Activated CD8-positive, alpha-beta T cell treated with anti-CD3 and anti-CD28 coated beads for 36 hours (primary cell): Measurements from ENCODE around the gene GNG7. TPM values are rescaled to one million over a fixed set of nuclear protein-coding genes. Genes with fewer than 3 reads are reported as not detected.
"Not testable (repeated sequence)": the region's sequence is repeated elsewhere in the genome, so short reads cannot be mapped to it uniquely, and the experiment has no call there.

ENCODE experiments used
- ATAC-seq: fragments of 200-7000 bp; cut with Tn5 transposase; one replicate; pipeline ENCODE4 v1.10.0; 2021; ENCODE audit warnings: mild to moderate bottlenecking, moderate library complexity
- CTCF ChIA-PET: fragments of 350-600 bp; sonication (Branson Sonifier 250); formaldehyde crosslinking; loops from one replicate; lab custom pipeline; 2021; ENCODE audit warnings: antibody characterized with exemption; lab: Charles Lee
- POLR2A ChIA-PET: fragments of 350-600 bp; sonication (Branson Sonifier 250); formaldehyde crosslinking; loops from one replicate; lab custom pipeline; 2021; ENCODE audit warnings: antibody characterized with exemption; lab: Charles Lee
- DNase-seq: peaks from one replicate; pipeline ENCODE4 v3.0.0-alpha.2; 2020
- H3K27ac Mint-ChIP-seq: one replicate; pipeline ENCODE4 v1.8.0; 2021; ENCODE audit warnings: mild to moderate bottlenecking, mixed read lengths
- H3K27me3 Mint-ChIP-seq: one replicate; pipeline ENCODE4 v1.8.0; 2021; ENCODE audit warnings: mixed read lengths
- H3K36me3 Mint-ChIP-seq: one replicate; pipeline ENCODE4 v1.8.0; 2021; ENCODE audit warnings: low read depth, mixed read lengths
- H3K4me1 Mint-ChIP-seq: one replicate; pipeline ENCODE4 v1.8.0; 2021; ENCODE audit warnings: low read depth, mixed read lengths
- H3K4me3 Mint-ChIP-seq: one replicate; pipeline ENCODE4 v1.8.0; 2021; ENCODE audit warnings: mild to moderate bottlenecking, moderate library complexity, mixed read lengths
- H3K9me3 Mint-ChIP-seq: one replicate; pipeline ENCODE4 v1.8.0; 2021; ENCODE audit warnings: mixed read lengths
- CTCF ChIP-seq: fragments of 200-600 bp; IDR thresholded peaks from one replicate; pipeline ENCODE4 v1.8.0; 2022; ENCODE audit warnings: antibody characterized with exemption, mild to moderate bottlenecking
- intact Hi-C: fragments of 100-400 bp; cut with micrococcal nuclease; formaldehyde crosslinking; loops from one replicate; pipeline ENCODE4 v1.10.0; 2022
- total RNA-seq, 2 experiments: library from RNA; stranded (reverse); gene quantifications; one replicate each; pipeline ENCODE4 v1.2.3, GENCODE V29; 2021

GNG7 gene
- total RNA-seq, 2 experiments from 2014 or later: 0.27 to 0.32 TPM

- Mint-ChIP-seq H3K4me1 (no peaks in the 10 kb centered on the region), H3K9me3 (no peaks in the 10 kb centered on the region), H3K27me3 (no peaks in the 10 kb centered on the region), H3K4me3 (no peak overlapping the region), H3K36me3 (no peaks in the 10 kb centered on the region), H3K27ac (no peak overlapping the region)
- no peak for TF ChIP-seq CTCF
- no peak for ATAC-seq
- ChIA-PET POLR2A (no interaction called here), CTCF (no interaction called here)
- DNase-seq: no peak
- intact Hi-C loops: no loop called here
These were observed 16.1 kb downstream of the GNG7 start for GRCh38 chr19:2686360-2686759.

GRCh38 chr19:2685204-2685704 lies 17.2 kb downstream of the GNG7 start:
- Mint-ChIP-seq H3K36me3 (no peaks in the 10 kb centered on the region), H3K4me1 (no peaks in the 10 kb centered on the region), H3K27ac (no peak overlapping the region), H3K9me3 (no peaks in the 10 kb centered on the region), H3K27me3 (no peaks in the 10 kb centered on the region), H3K4me3 (no peak overlapping the region)
- ChIA-PET POLR2A (no interaction called here), CTCF (no interaction called here)
- intact Hi-C loops: no loop called here
- no peak for TF ChIP-seq CTCF
- no peak for DNase-seq
- ATAC-seq: no peak

GRCh38 chr19:2683430-2684003 lies 19.0 kb downstream of the GNG7 start:
- CTCF ChIA-PET: interaction anchor here (1.2 kb wide), 1 partner anchor 35 kb away, joined by 3 read pairs; no protein-coding TSS in a partner anchor
- no peaks in the 10 kb centered on the region for H3K36me3 Mint-ChIP-seq
- ATAC-seq: no peak
- DNase-seq: no peak
- no peaks in the 10 kb centered on the region for H3K9me3 Mint-ChIP-seq
- H3K4me1 Mint-ChIP-seq: no peaks in the 10 kb centered on the region
- TF ChIP-seq CTCF: no peak
- POLR2A ChIA-PET: no interaction called here
- no peak overlapping the region for H3K4me3 Mint-ChIP-seq
- intact Hi-C loops: no loop called here
- no peaks in the 10 kb centered on the region for H3K27me3 Mint-ChIP-seq
- no peak overlapping the region for H3K27ac Mint-ChIP-seq

- POLR2A ChIA-PET: no interaction called here
- intact Hi-C loops: no loop called here
- DNase-seq (no peak), ATAC-seq (no peak)
- H3K9me3 Mint-ChIP-seq: peaks cover 2% of the 10 kb centered on the region
- H3K4me1 Mint-ChIP-seq: no peaks in the 10 kb centered on the region
- H3K36me3 Mint-ChIP-seq: no peaks in the 10 kb centered on the region
- no peak overlapping the region for H3K4me3 Mint-ChIP-seq
- no peaks in the 10 kb centered on the region for H3K27me3 Mint-ChIP-seq
- no peak overlapping the region for H3K27ac Mint-ChIP-seq
- CTCF ChIA-PET: interaction anchor here (0.8 to 1.1 kb wide), 2 partner anchors 32 to 44 kb away, joined by 3 to 4 read pairs; no protein-coding TSS in a partner anchor
- no peak for TF ChIP-seq CTCF
These were observed 21.7 kb downstream of the GNG7 start for GRCh38 chr19:2680808-2681207.

- no peaks in the 10 kb centered on the region for H3K27me3 Mint-ChIP-seq
- TF ChIP-seq CTCF: no peak
- H3K4me3 Mint-ChIP-seq: no peak overlapping the region
- CTCF ChIA-PET: no interaction called here
- ATAC-seq (no peak), DNase-seq (no peak)
- H3K9me3 Mint-ChIP-seq: peaks cover 2% of the 10 kb centered on the region
- POLR2A ChIA-PET: no interaction called here
- no peaks in the 10 kb centered on the region for H3K4me1 Mint-ChIP-seq
- H3K27ac Mint-ChIP-seq: no peak overlapping the region
- intact Hi-C loops: no loop called here
- H3K36me3 Mint-ChIP-seq: no peaks in the 10 kb centered on the region
These were observed 23.1 kb downstream of the GNG7 start for GRCh38 chr19:2679439-2679838.

- H3K36me3 Mint-ChIP-seq, H3K4me1 Mint-ChIP-seq, H3K27me3 Mint-ChIP-seq, H3K4me3 Mint-ChIP-seq, DNase-seq, H3K27ac Mint-ChIP-seq, H3K9me3 Mint-ChIP-seq, ATAC-seq, intact Hi-C loops, POLR2A ChIA-PET, CTCF ChIA-PET: not testable (repeated sequence)
These were observed 23.5 kb downstream of the GNG7 start for GRCh38 chr19:2678948-2679347.
